Activated CD8-positive, alpha-beta memory T cell treated with anti-CD3 and anti-CD28 coated beads for 48 hours (primary cell): Measurements from ENCODE around the gene UBE2H.
"Not testable (repeated sequence)": the region's sequence is repeated elsewhere in the genome, so short reads cannot be mapped to it uniquely, and the experiment has no call there.

ENCODE experiments used
- DNase-seq, 3 experiments: peaks; one replicate each; pipeline ENCODE4 v3.0.0-alpha.2; 2020; ENCODE audit warnings: low read depth in 2 of 3, low spot score in 2 of 3

The UBE2H gene

GRCh38 chr7:129875160-129875559 is 77.6 kb downstream of the UBE2H start:
- DNase-seq: no peak

- no peak for DNase-seq
Measured at GRCh38 chr7:129874722-129875121, 78.0 kb downstream of the UBE2H start.

GRCh38 chr7:129872054-129872453 is 80.7 kb downstream of the UBE2H start:
- DNase-seq: no peak

- no peak for DNase-seq
Measured at GRCh38 chr7:129870668-129871067, 82.1 kb downstream of the UBE2H start.

- no peak for DNase-seq
Measured at GRCh38 chr7:129866251-129866650, 86.5 kb downstream of the UBE2H start.

GRCh38 chr7:129865925-129866201 is 86.9 kb downstream of the UBE2H start:
- DNase-seq: no peak

GRCh38 chr7:129865093-129865924 is 87.5 kb downstream of the UBE2H start:
- DNase-seq: no peak

- not testable (repeated sequence) for DNase-seq
Measured at GRCh38 chr7:129864676-129865075, 88.1 kb downstream of the UBE2H start.

- no peak for DNase-seq
Measured at GRCh38 chr7:129864042-129864441, 88.7 kb downstream of the UBE2H start.

- no peak for DNase-seq
Measured at GRCh38 chr7:129862682-129863081, 90.1 kb downstream of the UBE2H start.

GRCh38 chr7:129860784-129861183 is 92.0 kb downstream of the UBE2H start:
- not testable (repeated sequence) for DNase-seq

GRCh38 chr7:129859183-129859582 is 93.6 kb downstream of the UBE2H start:
- no peak for DNase-seq

- DNase-seq: no peak
Measured at GRCh38 chr7:129858490-129858889, 94.3 kb downstream of the UBE2H start.

GRCh38 chr7:129857313-129857712 is 95.4 kb downstream of the UBE2H start:
- DNase-seq: no peak

GRCh38 chr7:129855935-129856717 is 96.6 kb downstream of the UBE2H start:
- no peak for DNase-seq

GRCh38 chr7:129855234-129855673 is 97.5 kb downstream of the UBE2H start:
- DNase-seq: no peak

GRCh38 chr7:129854401-129854800 is 98.4 kb downstream of the UBE2H start:
- no peak for DNase-seq

GRCh38 chr7:129853661-129854268 is 99.0 kb downstream of the UBE2H start:
- no peak for DNase-seq

- no peak for DNase-seq
Measured at GRCh38 chr7:129851809-129852208, 101.0 kb downstream of the UBE2H start.

- DNase-seq: no peak
Measured at GRCh38 chr7:129851174-129851573, 101.6 kb downstream of the UBE2H start.

GRCh38 chr7:129848436-129848835 is 104.3 kb downstream of the UBE2H start:
- no peak for DNase-seq

GRCh38 chr7:129845972-129846327 is 106.8 kb downstream of the UBE2H start:
- no peak for DNase-seq
